Stimulated activated CD8-positive, alpha-beta memory T cell treated with anti-CD3 and anti-CD28 coated beads, Interleukin-7, amount 100 ng/mL, for 4 hours (primary cell): ENCODE results near the gene DGKD.

Experiments
- DNase-seq, 2 donors: peaks; one replicate each; pipeline ENCODE4 v3.0.0-alpha.2; 2020; ENCODE audit warnings: low read depth in 2 of 2

DGKD gene

DNA sequence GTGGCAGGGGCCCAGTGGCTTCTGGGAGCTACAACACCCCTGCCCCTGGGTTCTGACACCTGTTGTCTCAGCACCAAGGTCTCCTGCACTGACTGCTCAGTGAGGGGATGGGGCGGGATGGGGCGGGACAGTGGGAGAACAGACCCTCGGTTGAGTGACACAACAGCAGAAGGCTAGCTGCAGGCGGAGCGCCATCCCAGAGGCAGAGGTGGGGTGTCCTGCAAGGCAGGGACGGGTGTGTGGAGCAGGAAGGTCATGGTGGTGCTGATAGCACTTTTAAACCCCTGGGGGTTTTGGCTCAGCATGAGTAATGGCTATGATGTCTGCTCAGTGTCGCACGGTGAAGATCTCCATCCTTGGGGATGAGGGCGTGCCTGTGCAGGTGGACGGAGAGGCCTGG is 105.1 kb downstream of the DGKD start:
- DNase-seq: no peak

GRCh38 chr2:233460726-233461441 is 106.6 kb downstream of the DGKD start:
- no peak for DNase-seq

DNA sequence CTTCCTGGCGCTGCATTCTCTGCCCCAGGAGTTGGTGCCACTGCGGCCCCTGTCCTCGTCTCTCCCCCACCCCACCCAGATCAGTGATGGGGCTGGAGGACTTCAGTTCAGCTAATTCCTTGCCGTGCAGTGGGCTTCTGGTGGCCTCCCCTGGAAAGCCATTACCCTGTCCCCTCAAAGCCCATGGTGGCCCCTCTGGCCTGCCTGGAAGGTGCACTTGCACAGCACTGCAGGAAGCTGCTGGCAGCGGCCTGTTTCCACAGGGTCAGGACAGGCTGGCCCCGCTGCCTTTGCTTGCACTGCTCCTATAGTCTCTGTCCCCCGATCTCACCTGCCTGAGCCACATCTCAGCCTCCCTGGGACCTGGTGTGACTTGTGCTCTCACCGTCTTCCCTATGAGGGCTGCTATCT is 107.2 kb downstream of the DGKD start:
- no peak for DNase-seq

DNA sequence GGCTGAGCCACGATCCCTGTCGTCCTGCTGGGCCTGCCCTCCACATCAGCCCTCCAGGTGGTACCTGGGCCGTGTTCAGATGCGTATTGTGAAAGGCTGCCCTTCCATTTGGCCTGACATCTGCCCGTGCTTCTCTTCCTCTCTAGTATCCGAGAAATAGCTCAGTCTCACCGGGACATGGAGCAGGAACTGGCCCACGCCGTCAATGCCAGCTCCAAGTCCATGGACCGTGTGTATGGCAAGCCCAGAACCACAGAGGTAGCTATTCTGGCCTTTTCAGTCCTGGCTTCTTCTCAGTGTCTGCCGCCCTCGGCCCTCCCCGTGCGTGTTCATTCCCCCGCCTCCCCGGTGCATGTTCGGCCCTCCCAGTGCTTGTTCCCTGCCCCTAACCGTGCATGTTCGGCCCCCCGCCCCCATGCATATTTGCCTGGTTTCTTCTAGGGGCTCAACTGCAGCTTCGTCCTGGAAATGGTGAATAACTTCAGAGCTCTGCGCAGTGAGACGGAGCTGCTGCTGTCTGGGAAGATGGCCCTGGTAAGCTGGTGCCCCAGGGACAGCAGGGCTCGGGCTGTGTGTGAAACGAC is 108.0 kb downstream of the DGKD start:
- DNase-seq: no peak

- DNase-seq: no peak
Observed at GRCh38 chr2:233462826-233463470, 108.7 kb downstream of the DGKD start.

DNA sequence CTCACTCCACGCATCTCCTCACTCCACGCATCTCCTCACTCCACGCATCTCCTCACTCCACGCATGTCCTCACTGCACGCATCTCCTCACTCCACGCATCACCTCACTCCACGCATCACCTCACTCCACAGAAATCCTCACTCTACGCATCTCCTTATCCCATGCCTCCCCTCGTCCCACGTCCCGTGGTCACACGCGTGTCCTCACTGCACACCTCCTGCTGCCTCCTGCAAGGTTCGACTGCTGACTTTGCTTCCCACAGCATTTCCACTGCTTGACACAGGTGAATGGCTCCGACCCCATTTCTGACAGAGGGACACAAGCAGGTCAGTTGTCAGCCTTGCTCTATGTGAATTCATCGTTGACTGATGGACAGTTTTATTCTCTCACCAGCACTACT is 109.3 kb downstream of the DGKD start:
- no peak for DNase-seq

- no peak for DNase-seq
Observed at GRCh38 chr2:233464056-233464455, 109.8 kb downstream of the DGKD start.

DNA sequence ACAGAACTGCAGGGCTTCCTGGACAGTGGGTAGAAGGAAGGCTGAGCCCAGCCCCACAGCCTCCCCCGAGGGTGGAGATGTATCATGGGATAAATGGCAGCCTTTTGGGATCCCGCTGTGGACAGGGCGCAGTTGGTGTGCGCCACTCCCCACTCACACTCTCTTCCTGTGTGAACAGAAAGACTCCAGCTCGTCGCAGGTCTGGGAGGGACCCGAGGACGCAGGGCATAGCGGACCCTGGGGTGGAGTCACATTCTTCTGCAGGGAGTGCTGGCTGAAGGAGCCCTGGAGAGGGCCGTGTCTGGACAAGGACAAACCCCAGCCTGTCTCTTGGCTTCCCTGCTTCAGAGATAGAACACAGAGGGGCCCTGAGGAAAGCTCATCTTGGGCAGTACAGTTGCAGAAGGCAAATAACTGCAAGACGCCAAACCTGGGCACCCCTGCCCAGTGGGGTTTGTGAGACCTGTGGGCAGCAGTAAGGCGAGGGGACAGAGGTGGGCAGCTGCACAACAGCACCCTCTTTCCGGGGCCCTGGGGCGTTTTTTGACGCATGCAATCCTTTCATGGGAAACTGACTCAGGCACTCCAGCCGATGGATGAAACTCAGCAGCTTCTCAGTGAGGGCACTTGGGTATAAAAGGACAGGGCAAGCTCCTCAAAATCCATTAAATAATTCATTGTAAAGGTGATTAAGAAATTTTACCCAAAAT is 110.4 kb downstream of the DGKD start:
- DNase-seq: no peak

GRCh38 chr2:233466991-233467603 is 112.8 kb downstream of the DGKD start:
- no peak for DNase-seq

GRCh38 chr2:233468047-233468740 is 113.9 kb downstream of the DGKD start:
- DNase-seq: no peak

DNA sequence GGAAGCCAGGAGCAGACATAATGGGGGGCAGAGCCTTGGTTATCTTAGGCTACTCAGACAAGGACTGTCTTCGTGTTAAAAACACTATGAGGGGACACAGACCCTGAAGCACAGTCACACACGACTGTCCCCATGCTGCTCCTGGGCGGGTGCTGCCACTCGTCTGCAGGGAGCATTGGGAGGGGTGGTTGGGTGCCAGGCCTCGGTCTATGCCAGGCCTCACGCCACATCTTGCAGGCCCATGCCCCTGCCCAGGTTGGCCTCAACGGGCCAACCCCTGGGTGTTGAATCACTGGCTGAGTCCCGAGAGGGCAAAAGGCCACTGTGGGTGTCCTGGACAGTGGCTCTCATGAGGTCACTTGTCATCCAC is 114.4 kb downstream of the DGKD start:
- no peak for DNase-seq

DNA sequence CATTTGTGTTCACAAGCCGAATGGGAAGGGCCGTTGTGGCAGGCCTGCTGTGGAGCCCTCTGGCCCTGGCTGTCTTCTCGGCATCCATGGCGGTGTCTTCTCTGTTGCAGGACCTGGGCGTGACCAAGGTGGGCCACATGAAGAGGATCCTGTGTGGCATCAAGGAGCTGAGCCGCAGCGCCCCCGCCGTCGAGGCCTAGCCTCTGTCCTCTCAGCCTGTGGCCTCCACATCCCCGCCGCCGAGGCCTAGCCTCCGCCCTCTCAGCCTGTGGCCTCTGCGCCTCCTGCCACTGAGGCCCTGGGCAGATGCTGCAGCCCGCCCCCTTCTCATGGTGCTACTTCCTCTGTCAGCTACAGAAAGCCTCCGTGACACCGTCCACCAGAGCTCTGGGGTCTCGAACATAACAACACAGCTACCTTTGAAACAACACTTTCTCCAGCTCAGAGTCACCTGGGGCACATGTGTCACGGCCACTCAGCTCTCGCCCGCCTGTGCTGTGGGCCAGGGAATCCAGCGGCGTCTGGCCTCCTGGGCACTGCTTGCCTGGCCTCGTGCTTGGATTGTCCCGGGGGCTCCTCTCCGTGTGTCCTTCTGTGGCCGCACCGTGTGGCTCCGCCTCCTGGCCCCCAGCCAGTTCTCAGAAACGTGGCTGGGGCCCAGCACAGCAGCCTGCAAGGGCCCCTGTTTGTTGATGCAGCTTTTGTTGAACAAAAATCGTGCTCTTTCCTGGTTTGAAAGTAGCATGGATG is 115.1 kb downstream of the DGKD start:
- DNase-seq: no peak

- DNase-seq: no peak
Observed at GRCh38 chr2:233470011-233470687, 115.9 kb downstream of the DGKD start.

DNA sequence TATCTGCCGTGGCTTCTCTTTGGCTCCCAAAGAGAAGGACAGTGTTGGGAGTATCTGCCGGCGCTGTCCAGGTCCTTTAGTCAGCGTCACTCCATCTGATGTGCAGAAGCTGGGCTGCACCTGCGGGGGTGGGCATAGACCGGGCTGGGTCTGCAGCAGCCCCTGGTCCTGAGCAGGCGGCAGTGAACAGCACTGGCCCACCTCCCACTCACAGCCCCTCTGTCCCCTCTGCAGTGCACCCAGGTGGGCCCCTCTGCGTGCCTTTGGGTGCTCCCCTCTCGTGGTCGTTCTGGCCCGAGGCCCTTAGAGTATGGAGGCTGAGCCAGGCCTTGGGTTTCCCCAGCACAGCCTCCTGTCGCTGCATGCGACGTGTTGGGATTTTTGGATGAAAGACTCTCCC is 116.5 kb downstream of the DGKD start:
- DNase-seq: no peak

DNA sequence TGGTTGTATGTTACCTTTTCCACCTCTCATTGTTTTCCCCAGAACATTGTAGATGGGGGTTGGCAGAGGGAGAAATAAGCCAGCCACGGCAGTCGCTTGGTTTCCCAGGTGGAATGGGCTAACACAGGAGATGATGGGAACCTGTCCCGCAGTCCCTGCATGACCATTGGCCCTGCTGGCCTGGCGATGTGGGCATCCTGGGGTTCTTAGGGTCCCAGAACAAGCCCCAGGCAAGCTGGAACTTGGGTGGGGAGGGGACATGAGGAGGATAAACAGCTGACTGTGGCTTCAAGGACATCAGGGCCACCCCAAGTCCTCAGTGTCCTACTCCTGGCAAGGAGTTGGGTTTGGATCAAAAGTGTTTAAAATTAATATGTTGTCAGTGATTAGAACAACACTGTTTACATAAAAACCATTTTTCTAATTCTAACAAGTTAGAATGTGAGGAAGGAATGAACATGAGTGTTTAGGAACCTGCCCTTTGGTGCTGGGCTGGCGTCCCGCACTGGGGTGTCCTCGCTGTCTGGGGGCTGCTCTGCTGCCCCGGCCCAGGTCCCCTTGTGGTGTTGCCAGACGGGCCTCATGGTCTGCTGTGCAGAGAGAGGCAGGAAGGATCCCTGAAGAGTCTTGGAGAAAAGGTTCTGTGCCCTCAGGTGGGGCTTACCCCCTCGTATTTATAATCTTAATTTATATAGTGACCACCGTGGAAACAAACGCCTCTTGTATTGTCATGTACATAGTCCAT is 117.2 kb downstream of the DGKD start:
- no peak for DNase-seq

- no peak for DNase-seq
Observed at GRCh38 chr2:233473386-233473791, 119.1 kb downstream of the DGKD start.

DNA sequence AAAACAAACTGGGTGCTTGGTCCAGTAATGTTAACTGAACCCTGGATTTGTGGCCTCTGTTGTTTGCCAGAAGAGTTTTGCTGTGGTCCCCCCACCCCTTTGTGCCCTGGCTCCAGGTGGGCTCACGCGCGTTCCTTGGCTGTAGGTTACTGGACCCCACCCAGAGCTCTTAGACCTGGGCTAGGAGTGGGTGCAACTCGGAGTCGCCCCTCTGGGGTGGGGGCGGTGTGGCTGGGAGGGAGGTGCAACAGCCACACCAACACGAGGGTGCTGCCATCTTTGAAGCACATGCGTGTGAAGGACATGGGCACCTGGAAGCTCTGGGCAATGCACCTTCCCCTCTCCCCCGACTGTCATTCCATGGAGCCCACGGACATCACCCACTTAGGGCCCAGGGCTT is 119.6 kb downstream of the DGKD start:
- no peak for DNase-seq

- DNase-seq: no peak
Observed at GRCh38 chr2:233474308-233475160, 120.2 kb downstream of the DGKD start.

- DNase-seq: no peak
Observed at GRCh38 chr2:233476063-233476410, 121.7 kb downstream of the DGKD start.
